ENCODE data around the gene TPGS1.

The TPGS1 gene

GRCh38 chr19:496112-496665 lies 11.1 kb upstream of the TPGS1 start, which contains the start of gene MADCAM1:
TSS of gene MADCAM1 (plus strand) at chr19:496486. CDS start at chr19:496500, 14 bp downstream.
- DNase-seq = no peak

GRCh38 chr19:496986-497385 lies 10.3 kb upstream of the TPGS1 start:
- DNase-seq = no peak

GRCh38 chr19:497491-497868 lies 9.8 kb upstream of the TPGS1 start:
- no peak for DNase-seq

GRCh38 chr19:497869-498510 lies 9.3 kb upstream of the TPGS1 start:
- DNase-seq = no peak

DNA sequence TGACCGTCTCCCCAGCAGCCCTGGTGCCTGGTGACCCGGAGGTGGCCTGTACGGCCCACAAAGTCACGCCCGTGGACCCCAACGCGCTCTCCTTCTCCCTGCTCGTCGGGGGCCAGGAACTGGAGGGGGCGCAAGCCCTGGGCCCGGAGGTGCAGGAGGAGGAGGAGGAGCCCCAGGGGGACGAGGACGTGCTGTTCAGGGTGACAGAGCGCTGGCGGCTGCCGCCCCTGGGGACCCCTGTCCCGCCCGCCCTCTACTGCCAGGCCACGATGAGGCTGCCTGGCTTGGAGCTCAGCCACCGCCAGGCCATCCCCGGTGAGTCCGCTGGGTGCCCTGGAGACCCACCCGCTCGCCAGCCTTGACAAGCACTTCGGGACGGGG lies 8.8 kb upstream of the TPGS1 start:
- no peak for DNase-seq

- no peak for DNase-seq
Measured at GRCh38 chr19:498977-499623, 8.2 kb upstream of the TPGS1 start.

- no peak for DNase-seq
Measured at GRCh38 chr19:501646-502045, 5.7 kb upstream of the TPGS1 start.

GRCh38 chr19:504616-505015 lies 2.7 kb upstream of the TPGS1 start:
- DNase-seq = no peak

DNA sequence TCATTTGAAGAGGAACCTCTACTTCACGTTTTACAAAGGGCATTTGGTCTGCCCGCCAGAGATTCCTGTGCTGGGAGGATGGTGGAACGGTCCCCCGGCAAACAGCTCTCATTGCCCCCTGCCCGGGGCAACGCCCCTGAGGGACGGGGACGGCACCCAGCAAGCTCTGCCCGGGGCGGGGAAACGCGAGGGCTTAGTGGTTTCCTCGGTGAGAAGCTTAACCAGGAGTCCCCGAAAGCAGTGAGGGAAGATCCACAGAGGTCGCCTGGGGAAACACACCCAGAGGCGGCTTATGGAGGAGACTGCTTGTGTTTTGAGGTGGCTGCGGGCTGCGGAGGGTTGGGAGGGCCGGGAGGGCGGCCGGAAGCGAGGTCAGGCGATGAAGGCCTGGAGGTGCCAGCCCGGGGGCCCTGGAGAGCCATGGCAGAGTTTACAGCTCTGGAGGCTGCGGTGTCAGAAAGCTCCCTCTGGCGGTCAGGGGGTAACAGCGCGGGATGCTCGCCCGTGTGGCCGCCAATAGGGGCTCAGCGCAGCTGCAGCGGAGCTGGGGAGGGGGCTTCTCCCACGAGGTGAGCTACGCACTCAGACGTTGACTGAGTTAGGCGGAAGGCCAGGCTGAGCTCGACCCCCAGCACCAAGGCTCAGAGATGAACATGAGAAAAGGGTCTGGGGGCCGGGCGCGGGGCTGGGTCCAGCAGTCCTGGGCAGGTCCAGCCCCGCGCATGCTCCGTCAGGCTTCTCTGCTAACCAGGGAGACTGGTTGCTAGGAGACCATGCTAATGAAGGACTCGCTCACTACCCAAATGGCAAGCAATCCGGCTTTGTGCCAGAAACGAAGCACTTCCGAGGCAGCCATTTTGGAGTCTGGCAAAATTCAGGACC lies 652 bp upstream of the TPGS1 start:
- DNase-seq = peak; percentile 97 to 98

DNA sequence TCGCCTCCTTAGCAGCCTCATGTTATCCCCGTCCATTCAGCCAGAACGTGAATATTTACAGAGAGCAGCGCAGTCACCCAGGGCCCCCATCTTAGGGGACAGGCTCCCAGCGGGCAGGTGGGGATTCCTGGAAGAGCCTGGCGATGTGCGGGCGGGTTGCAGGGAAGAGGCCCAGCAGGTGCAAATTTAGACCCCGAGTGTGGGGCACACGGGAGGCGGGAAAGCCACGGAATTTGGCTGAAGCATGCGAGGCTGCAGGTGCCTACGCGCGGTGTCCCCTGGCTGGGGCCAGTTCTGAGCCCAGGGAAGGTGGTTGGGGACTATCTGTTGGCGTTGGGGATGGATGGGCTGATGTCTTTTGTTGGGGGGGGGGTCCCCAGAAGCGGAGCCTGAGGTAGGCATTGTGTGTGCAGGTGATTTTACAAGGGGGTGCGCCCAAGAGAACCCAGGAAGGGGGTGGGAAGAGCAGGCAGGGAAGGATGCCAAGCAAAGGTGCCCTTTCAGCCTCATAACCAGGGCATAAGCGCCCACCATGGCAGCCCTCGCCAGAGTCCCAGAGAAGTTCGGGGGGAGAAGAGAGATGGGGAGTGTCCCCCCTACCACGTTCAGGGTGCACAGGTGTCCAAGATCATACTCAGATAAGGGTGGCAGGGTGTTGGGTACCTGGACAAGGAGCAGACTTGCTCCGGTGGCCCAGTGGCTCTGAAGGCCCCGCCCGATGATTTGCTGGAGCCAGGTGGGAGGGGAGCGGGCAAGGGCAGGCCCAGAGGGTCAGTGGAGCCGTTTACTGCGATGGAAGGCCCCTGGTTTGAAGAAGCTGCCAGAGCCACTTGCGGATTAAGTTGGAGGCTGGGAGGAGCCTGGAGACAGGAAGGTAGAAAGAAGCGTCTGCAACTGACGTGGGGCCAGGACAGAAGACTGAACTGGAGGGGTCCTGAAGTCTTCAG lies 1.2 kb downstream of the TPGS1 start:
- DNase-seq = no peak

- DNase-seq = peak; percentile 83 to 88
Measured at GRCh38 chr19:510606-511100, 3.4 kb downstream of the TPGS1 start.

DNA sequence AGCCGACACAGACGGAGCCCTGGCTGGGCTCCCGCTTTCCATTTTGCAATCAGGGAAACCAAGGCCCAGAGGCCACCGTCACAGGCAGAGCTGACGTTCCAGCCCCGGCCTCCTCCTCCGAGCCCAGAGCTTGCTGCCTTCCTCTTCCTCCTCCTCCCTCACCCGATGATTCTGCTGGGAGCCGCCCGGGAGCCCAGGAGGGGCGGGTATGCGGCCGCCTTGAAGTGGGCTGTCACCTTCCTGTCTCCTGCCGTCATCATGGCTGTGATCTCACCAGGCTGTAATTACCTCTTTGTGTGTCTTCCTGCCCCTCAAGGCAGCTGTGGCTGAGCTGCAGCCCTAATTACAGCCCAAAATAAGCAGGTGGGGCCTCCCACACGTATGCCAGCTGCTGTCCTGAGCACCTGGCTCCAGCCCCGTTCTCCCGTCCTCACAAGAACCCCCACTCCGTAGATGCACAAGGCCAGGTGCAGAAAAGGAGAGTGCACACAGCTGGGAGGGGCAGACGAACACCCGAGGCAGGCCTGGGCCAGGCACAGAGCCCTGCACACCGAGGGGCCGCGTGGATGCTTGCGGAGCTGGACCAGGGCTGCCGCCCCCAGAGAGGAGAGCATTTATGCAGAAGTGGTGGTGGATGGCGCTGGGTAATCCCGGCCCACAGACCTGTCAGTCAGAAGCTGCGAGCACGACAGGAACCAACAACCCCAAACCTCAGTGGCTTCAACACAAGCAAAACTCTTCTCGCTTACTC lies 4.0 kb downstream of the TPGS1 start:
- DNase-seq = peak; percentile 50 to 58

GRCh38 chr19:512547-513365 lies 5.5 kb downstream of the TPGS1 start:
- no peak for DNase-seq

- DNase-seq = no peak
Measured at GRCh38 chr19:513368-514165, 6.3 kb downstream of the TPGS1 start.

DNA sequence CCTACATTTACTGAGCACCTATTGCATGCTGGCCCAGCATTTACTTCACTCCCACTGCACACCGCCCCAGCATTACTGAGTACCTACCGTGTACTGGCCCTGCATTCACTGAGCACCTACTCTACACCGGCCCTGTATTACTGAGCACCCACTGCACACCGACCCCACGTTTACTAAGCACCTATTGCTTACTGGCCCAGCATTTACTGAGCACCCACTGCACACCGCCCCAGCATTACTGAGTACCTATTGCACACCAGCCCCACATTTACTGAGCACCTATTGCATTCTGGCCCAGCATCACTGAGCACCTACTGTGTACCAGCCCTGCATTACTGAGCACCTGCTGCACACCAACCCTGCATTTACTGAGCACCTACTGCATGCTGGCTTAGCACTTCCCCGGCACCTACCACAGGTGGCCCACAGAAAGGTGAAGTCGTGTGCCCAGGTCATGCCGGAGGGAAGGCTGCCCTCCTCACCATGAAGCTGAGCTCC lies 6.9 kb downstream of the TPGS1 start:
- DNase-seq = no peak

- DNase-seq = no peak
Measured at GRCh38 chr19:517721-518597, 10.7 kb downstream of the TPGS1 start.

GRCh38 chr19:518598-519231 lies 11.4 kb downstream of the TPGS1 start:
- no peak for DNase-seq

GRCh38 chr19:519449-519865 lies 12.2 kb downstream of the TPGS1 start:
- no peak for DNase-seq
